ENCODE data around the gene ZNF860.

ZNF860 gene

GRCh38 chr3:31953636-31954035 lies 27.9 kb upstream of the ZNF860 start:
- DNase-seq (ENCODE audit: low spot score in 2 of 2): no peak
- Mint-ChIP-seq H3K4me1 (no peaks in the 10 kb centered on the region), H3K36me3 (no peaks in the 10 kb centered on the region), H3K9me3 (peaks cover 6% of the 10 kb centered on the region), H3K27ac (no peak overlapping the region), H3K4me3 (no peak overlapping the region)
- ATAC-seq: no peak

- H3K9me3 Mint-ChIP-seq: peaks cover 6% of the 10 kb centered on the region
- DNase-seq (ENCODE audit: low spot score in 2 of 2): no peak
- H3K27ac Mint-ChIP-seq: no peak overlapping the region
- H3K4me1 Mint-ChIP-seq: no peaks in the 10 kb centered on the region
- H3K36me3 Mint-ChIP-seq: no peaks in the 10 kb centered on the region
- no peak for ATAC-seq
- H3K4me3 Mint-ChIP-seq: no peak overlapping the region
Observed at GRCh38 chr3:31955581-31955980, 26.0 kb upstream of the ZNF860 start.

- DNase-seq (ENCODE audit: low spot score in 2 of 2) (no peak), ATAC-seq (no peak)
- H3K36me3 Mint-ChIP-seq: no peaks in the 10 kb centered on the region
- H3K4me3 Mint-ChIP-seq: no peak overlapping the region
- H3K27ac Mint-ChIP-seq: no peak overlapping the region
- no peaks in the 10 kb centered on the region for H3K4me1 Mint-ChIP-seq
- H3K9me3 Mint-ChIP-seq: peaks cover 6% of the 10 kb centered on the region
Observed at GRCh38 chr3:31957106-31957505, 24.4 kb upstream of the ZNF860 start.

GRCh38 chr3:31958701-31959152 lies 22.8 kb upstream of the ZNF860 start:
- no peaks in the 10 kb centered on the region for H3K4me1 Mint-ChIP-seq
- no peak overlapping the region for H3K27ac Mint-ChIP-seq
- H3K4me3 Mint-ChIP-seq: no peak overlapping the region
- DNase-seq (ENCODE audit: low spot score in 2 of 2) (no peak), ATAC-seq (no peak)
- H3K9me3 Mint-ChIP-seq: peaks cover 6% of the 10 kb centered on the region
- no peaks in the 10 kb centered on the region for H3K36me3 Mint-ChIP-seq

GRCh38 chr3:31959251-31959650 lies 22.3 kb upstream of the ZNF860 start:
- Mint-ChIP-seq H3K4me3 (no peak overlapping the region), H3K9me3 (peaks cover 6% of the 10 kb centered on the region), H3K4me1 (no peaks in the 10 kb centered on the region), H3K27ac (no peak overlapping the region), H3K36me3 (no peaks in the 10 kb centered on the region)
- ATAC-seq (no peak), DNase-seq (ENCODE audit: low spot score in 2 of 2) (no peak)

GRCh38 chr3:31959951-31960792 lies 21.4 kb upstream of the ZNF860 start:
- DNase-seq (ENCODE audit: low spot score in 2 of 2) (no peak), ATAC-seq (no peak)
- H3K36me3 Mint-ChIP-seq: no peaks in the 10 kb centered on the region
- H3K4me3 Mint-ChIP-seq: no peak overlapping the region
- H3K27ac Mint-ChIP-seq: no peak overlapping the region
- H3K4me1 Mint-ChIP-seq: no peaks in the 10 kb centered on the region
- H3K9me3 Mint-ChIP-seq: peaks cover 3% of the 10 kb centered on the region

DNA sequence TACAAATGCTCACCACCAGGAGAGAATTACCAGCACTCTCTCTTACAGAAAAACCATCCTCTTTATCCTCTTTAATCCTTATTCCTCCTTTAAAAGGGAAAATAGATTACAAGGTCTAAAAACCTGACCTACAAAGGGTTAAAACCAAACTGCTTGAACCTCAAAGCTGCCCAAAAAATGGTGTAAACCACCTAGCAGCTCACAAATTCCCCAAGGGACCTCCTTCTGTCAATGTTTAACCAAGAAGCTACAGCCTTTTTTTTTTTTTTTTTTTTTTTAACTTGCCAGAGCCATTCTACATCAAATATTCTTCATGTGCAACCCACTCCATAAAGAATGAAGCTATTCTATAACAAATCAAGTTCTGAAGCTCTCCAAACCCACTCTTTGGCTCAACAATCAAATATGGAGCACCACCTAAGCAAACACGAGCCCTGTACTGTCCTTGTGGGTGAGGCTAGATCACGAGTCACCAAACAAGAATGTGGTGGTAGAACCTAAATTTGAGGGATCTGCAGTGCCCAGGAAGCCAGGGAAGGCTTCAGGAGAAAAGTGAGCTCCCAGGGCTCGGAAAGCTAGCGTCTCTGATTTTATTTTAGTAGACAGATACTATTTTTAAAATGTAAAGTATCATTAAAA lies 20.6 kb upstream of the ZNF860 start:
- H3K9me3 Mint-ChIP-seq: no peaks in the 10 kb centered on the region
- no peaks in the 10 kb centered on the region for H3K4me1 Mint-ChIP-seq
- DNase-seq (ENCODE audit: low spot score in 2 of 2) (no peak), ATAC-seq (no peak)
- H3K27ac Mint-ChIP-seq: no peak overlapping the region
- H3K4me3 Mint-ChIP-seq: no peak overlapping the region
- no peaks in the 10 kb centered on the region for H3K36me3 Mint-ChIP-seq

GRCh38 chr3:31962801-31963205 lies 18.7 kb upstream of the ZNF860 start:
- Mint-ChIP-seq H3K27ac (no peak overlapping the region), H3K4me1 (no peaks in the 10 kb centered on the region), H3K9me3 (no peaks in the 10 kb centered on the region), H3K4me3 (no peak overlapping the region), H3K36me3 (no peaks in the 10 kb centered on the region)
- DNase-seq (ENCODE audit: low spot score in 2 of 2) (no peak), ATAC-seq (no peak)

GRCh38 chr3:31966978-31967591 lies 14.5 kb upstream of the ZNF860 start:
- Mint-ChIP-seq H3K36me3 (no peaks in the 10 kb centered on the region), H3K4me1 (no peaks in the 10 kb centered on the region), H3K4me3 (no peak overlapping the region), H3K27ac (no peak overlapping the region), H3K9me3 (no peaks in the 10 kb centered on the region)
- no peak for DNase-seq (ENCODE audit: low spot score in 2 of 2)
- no peak for ATAC-seq

- H3K4me1 Mint-ChIP-seq: no peaks in the 10 kb centered on the region
- no peaks in the 10 kb centered on the region for H3K36me3 Mint-ChIP-seq
- H3K27ac Mint-ChIP-seq: no peak overlapping the region
- no peaks in the 10 kb centered on the region for H3K9me3 Mint-ChIP-seq
- no peak overlapping the region for H3K4me3 Mint-ChIP-seq
- DNase-seq (ENCODE audit: low spot score in 2 of 2) (no peak), ATAC-seq (no peak)
Observed at GRCh38 chr3:31967592-31967991, 14.0 kb upstream of the ZNF860 start.

DNA sequence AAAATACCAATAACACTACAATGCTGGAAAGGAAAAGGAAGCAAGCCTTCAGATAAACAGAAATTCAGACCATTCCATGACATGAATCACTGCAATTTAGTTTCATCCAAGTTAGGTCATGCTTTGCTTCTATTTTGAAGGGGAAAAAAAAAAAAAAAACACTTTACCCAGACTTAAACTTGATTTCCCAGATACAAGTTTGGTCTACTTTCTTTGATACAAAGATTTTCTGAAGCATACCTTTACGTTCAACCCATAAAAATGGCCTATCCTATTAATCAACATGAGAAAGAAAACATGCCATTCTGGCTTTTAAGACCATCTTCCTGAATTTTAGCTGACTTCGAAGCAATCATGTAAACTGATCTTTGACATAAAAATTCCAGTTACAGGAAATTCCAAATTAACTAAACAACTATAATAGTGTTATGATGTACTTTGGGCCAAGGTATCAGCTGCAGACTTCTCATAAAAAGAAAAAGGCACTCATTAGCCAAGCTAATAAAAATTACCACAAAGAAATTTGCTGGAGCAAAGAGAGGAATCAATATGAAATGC lies 13.1 kb upstream of the ZNF860 start:
- no peaks in the 10 kb centered on the region for H3K9me3 Mint-ChIP-seq
- no peak for ATAC-seq
- no peaks in the 10 kb centered on the region for H3K4me1 Mint-ChIP-seq
- H3K27ac Mint-ChIP-seq: no peak overlapping the region
- no peak overlapping the region for H3K4me3 Mint-ChIP-seq
- no peak for DNase-seq (ENCODE audit: low spot score in 2 of 2)
- H3K36me3 Mint-ChIP-seq: no peaks in the 10 kb centered on the region

- no peaks in the 10 kb centered on the region for H3K4me1 Mint-ChIP-seq
- ATAC-seq: no peak
- H3K27ac Mint-ChIP-seq: no peak overlapping the region
- no peak overlapping the region for H3K4me3 Mint-ChIP-seq
- DNase-seq (ENCODE audit: low spot score in 2 of 2): no peak
- no peaks in the 10 kb centered on the region for H3K9me3 Mint-ChIP-seq
- H3K36me3 Mint-ChIP-seq: no peaks in the 10 kb centered on the region
Observed at GRCh38 chr3:31968927-31969418, 12.6 kb upstream of the ZNF860 start.

- Mint-ChIP-seq H3K27ac (no peak overlapping the region), H3K36me3 (no peaks in the 10 kb centered on the region), H3K4me3 (no peak overlapping the region), H3K9me3 (no peaks in the 10 kb centered on the region), H3K4me1 (no peaks in the 10 kb centered on the region)
- ATAC-seq (no peak), DNase-seq (ENCODE audit: low spot score in 2 of 2) (no peak)
Observed at GRCh38 chr3:31971607-31972006, 9.9 kb upstream of the ZNF860 start.

DNA sequence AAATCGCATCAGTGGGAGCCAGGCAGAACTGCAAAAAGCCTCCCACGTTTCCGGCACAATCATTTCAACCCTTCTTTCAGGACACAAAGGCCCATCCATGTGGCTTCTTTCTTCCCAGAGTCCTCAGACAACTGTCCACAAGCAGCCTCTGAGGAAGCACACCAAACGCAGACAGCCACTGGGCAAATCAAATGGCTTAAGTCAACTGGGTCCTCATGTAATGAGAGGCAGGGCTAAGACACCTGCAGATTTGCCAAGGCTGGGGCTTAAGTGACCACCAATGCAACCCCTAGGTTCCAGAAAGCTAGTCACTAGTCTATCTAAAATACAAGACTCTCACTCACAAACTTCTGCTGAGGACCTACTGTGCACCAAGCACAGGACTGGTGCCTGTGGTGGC lies 8.5 kb upstream of the ZNF860 start:
- DNase-seq (ENCODE audit: low spot score in 2 of 2) (no peak), ATAC-seq (no peak)
- H3K36me3 Mint-ChIP-seq: no peaks in the 10 kb centered on the region
- H3K4me3 Mint-ChIP-seq: no peak overlapping the region
- no peaks in the 10 kb centered on the region for H3K9me3 Mint-ChIP-seq
- H3K27ac Mint-ChIP-seq: no peak overlapping the region
- H3K4me1 Mint-ChIP-seq: no peaks in the 10 kb centered on the region

GRCh38 chr3:31973837-31974236 lies 7.7 kb upstream of the ZNF860 start:
- Mint-ChIP-seq H3K4me1 (peaks cover 5% of the 10 kb centered on the region), H3K36me3 (no peaks in the 10 kb centered on the region), H3K9me3 (no peaks in the 10 kb centered on the region), H3K4me3 (no peak overlapping the region), H3K27ac (no peak overlapping the region)
- ATAC-seq (no peak), DNase-seq (ENCODE audit: low spot score in 2 of 2) (no peak)
